G401 (cell line): ENCODE measurements around the gene MIR17HG. TPM values are rescaled to one million over a fixed set of nuclear protein-coding genes. Genes with fewer than 3 reads are reported as not detected.
A peak's percentile ranks its signal among the peaks of the same experiment; 100 is the strongest.

Experiments used
- DNase-seq: peaks from one replicate; pipeline ENCODE4 v3.0.0-alpha.2; 2015; ENCODE audit warnings: low spot score
- in situ Hi-C: cut with HindIII; loops from 2 replicates; pipeline ENCODE4 v1.10.0; 2016; ENCODE audit warnings: low sequenced_read_pairs, mixed read lengths
- total RNA-seq: library from RNA; depleted of rRNA; stranded (reverse); fragments of >200 nt; shearing (Covaris generic); gene quantifications from 2 replicates; pipeline ENCODE4 v1.2.3, GENCODE V29; 2014

Gene MIR17HG
- total RNA-seq, 1 experiment from 2014 or later: 6.6 TPM

GRCh38 chr13:91359631-91360030 lies 12.1 kb downstream of the MIR17HG start:
- no peak for DNase-seq
- in situ Hi-C loops: no loop called here

GRCh38 chr13:91360246-91360751 lies 12.8 kb downstream of the MIR17HG start:
- in situ Hi-C loops: no loop called here
- DNase-seq: no peak

- no peak for DNase-seq
- in situ Hi-C loops: no loop called here
Measured at GRCh38 chr13:91361755-91362271, 14.3 kb downstream of the MIR17HG start.

GRCh38 chr13:91362908-91363307 lies 15.4 kb downstream of the MIR17HG start:
- no peak for DNase-seq

GRCh38 chr13:91368101-91368500 lies 20.6 kb downstream of the MIR17HG start:
- DNase-seq: no peak
- in situ Hi-C loops: no loop called here

More at GRCh38 chr13:91362908-91363307, 15.4 kb downstream of the MIR17HG start:
- in situ Hi-C loops: no loop called here

GRCh38 chr13:91368676-91369440 lies 21.4 kb downstream of the MIR17HG start:
- in situ Hi-C loops: no loop called here
- no peak for DNase-seq

GRCh38 chr13:91369441-91369831 lies 21.9 kb downstream of the MIR17HG start:
- in situ Hi-C loops: no loop called here
- DNase-seq: no peak

- in situ Hi-C loops: no loop called here
- no peak for DNase-seq
Measured at GRCh38 chr13:91370501-91370900, 23.0 kb downstream of the MIR17HG start.

GRCh38 chr13:91372911-91373310 lies 25.4 kb downstream of the MIR17HG start:
- in situ Hi-C loops: no loop called here
- no peak for DNase-seq

GRCh38 chr13:91375116-91375729 lies 27.7 kb downstream of the MIR17HG start:
- DNase-seq: no peak
- in situ Hi-C loops: no loop called here

- in situ Hi-C loops: no loop called here
- peak; percentile 26 for DNase-seq
Measured at GRCh38 chr13:91381371-91381770, 33.9 kb downstream of the MIR17HG start.

GRCh38 chr13:91383836-91384235 lies 36.3 kb downstream of the MIR17HG start:
- DNase-seq: no peak
- in situ Hi-C loops: no loop called here

- DNase-seq: no peak
- in situ Hi-C loops: no loop called here
Measured at GRCh38 chr13:91384896-91385295, 37.4 kb downstream of the MIR17HG start.

GRCh38 chr13:91389186-91389585 lies 41.7 kb downstream of the MIR17HG start:
- no peak for DNase-seq
- in situ Hi-C loops: no loop called here

- no peak for DNase-seq
- in situ Hi-C loops: no loop called here
Measured at GRCh38 chr13:91397595-91397994, 50.1 kb downstream of the MIR17HG start.

GRCh38 chr13:91398413-91399188 lies 51.1 kb downstream of the MIR17HG start, which contains the start of gene GPC5:
Gene GPC5 (plus strand): TSS chr13:91398621.
- DNase-seq: peak; percentile 8
- in situ Hi-C loops: no loop called here

- in situ Hi-C loops: no loop called here
- peak; percentile 4 for DNase-seq
Measured at GRCh38 chr13:91399189-91400062, 51.9 kb downstream of the MIR17HG start.

GRCh38 chr13:91400063-91400399 lies 52.5 kb downstream of the MIR17HG start:
- in situ Hi-C loops: no loop called here
- peak; percentile 8 for DNase-seq

- in situ Hi-C loops: no loop called here
- DNase-seq: no peak
Measured at GRCh38 chr13:91400671-91401070, 53.2 kb downstream of the MIR17HG start.
